Peyer's patch (tissue), 4 donors: ENCODE results near the gene MZT2B.
"Not testable (repeated sequence)": the region's sequence is repeated elsewhere in the genome, so short reads cannot be mapped to it uniquely, and the experiment has no call there.

Source experiments
- CTCF ChIP-seq, 6 experiments: fragments of 450-650 bp in 4 of 6; fragments of 200-600 bp in 2 of 6; sonication (generic) in 1 of 6; IDR thresholded peaks; one replicate each; pipeline ENCODE4 v1.5.1; 2017 to 2019; ENCODE audit warnings: antibody characterized with exemption in 6 of 6, mild to moderate bottlenecking in 3 of 6, moderate library complexity in 1 of 6
- POLR2A ChIP-seq, 2 donors: fragments of 450-650 bp; IDR thresholded peaks; one replicate each; pipeline ENCODE4 v1.5.1; 2017; ENCODE audit warnings: antibody characterized with exemption in 2 of 2, mild to moderate bottlenecking in 2 of 2, moderate library complexity in 2 of 2

GRCh38 chr2:130153721-130154422 is 28.2 kb upstream of the MZT2B start:
- TF ChIP-seq POLR2A, CTCF (IDR thresholded peaks at IDR 0.05): not testable (repeated sequence)
